OCI-LY7 (cell line): ENCODE measurements around the gene ZFYVE9. TPM values are rescaled to one million over a fixed set of nuclear protein-coding genes. Genes with fewer than 3 reads are reported as not detected.

ENCODE experiments used
- BruUV-seq: library from RNA; stranded (reverse); fragments of 400-500 nt; replicated peaks from 2 replicates; lab custom pipeline; 2021; lab: Mats Ljungman, UMichigan
- CTCF ChIA-PET: fragments of 300-600 bp; sonication (Branson Sonifier 250); formaldehyde crosslinking; loops from one replicate; lab custom pipeline; 2022; ENCODE audit warnings: antibody characterized with exemption; ENCODE audit not compliant: unreplicated experiment; lab: Charles Lee
- POLR2A ChIA-PET: fragments of 300-600 bp; sonication (Branson Sonifier 250); formaldehyde crosslinking; loops from one replicate; lab custom pipeline; 2022; ENCODE audit warnings: antibody characterized with exemption; lab: Charles Lee
- DNase-seq: peaks from one replicate; pipeline ENCODE4 v3.0.0-alpha.2; 2015; ENCODE audit warnings: low spot score
- H2AFZ ChIP-seq: fragments of 200-600 bp; sonication (generic), shearing (Covaris generic); 2 replicates; pipeline ENCODE4 v1.6.1; 2014; ENCODE audit warnings: mild to moderate bottlenecking, antibody characterized with exemption, low read length, moderate library complexity
- H3K27ac ChIP-seq: fragments of 200-600 bp; sonication (generic); 2 replicates; pipeline ENCODE4 v1.5.1; 2014; ENCODE audit warnings: mixed run types, low read depth, mild to moderate bottlenecking, moderate library complexity, low read length, inconsistent platforms; ENCODE audit not compliant: poor library complexity, severe bottlenecking
- H3K36me3 ChIP-seq: fragments of 200-600 bp; sonication (generic); 2 replicates; pipeline ENCODE4 v1.6.1; 2014; ENCODE audit warnings: mild to moderate bottlenecking, antibody characterized with exemption, low read length, moderate library complexity, mixed read lengths; ENCODE audit not compliant: insufficient read depth
- H3K4me1 ChIP-seq: fragments of 200-600 bp; sonication (generic); 2 replicates; pipeline ENCODE4 v1.5.1; 2014; ENCODE audit warnings: mild to moderate bottlenecking, low read length; ENCODE audit not compliant: insufficient read depth, poor library complexity, severe bottlenecking
- H3K4me2 ChIP-seq: fragments of 200-600 bp; sonication (generic); 2 replicates; pipeline ENCODE4 v1.6.1; 2014; ENCODE audit warnings: mild to moderate bottlenecking, low read length
- H3K4me3 ChIP-seq: fragments of 200-600 bp; sonication (generic); 2 replicates; pipeline ENCODE4 v1.5.1; 2014; ENCODE audit warnings: mild to moderate bottlenecking, low read depth, low read length; ENCODE audit not compliant: poor library complexity, severe bottlenecking
- H3K79me2 ChIP-seq: fragments of 200-600 bp; sonication (generic); 2 replicates; pipeline ENCODE4 v1.6.1; 2016; ENCODE audit warnings: low read depth, mild to moderate bottlenecking, low read length, moderate library complexity, mixed read lengths; ENCODE audit not compliant: insufficient read depth
- H3K9me2 ChIP-seq: fragments of 200-600 bp; sonication (generic); 2 replicates; pipeline ENCODE4 v1.6.1; 2016; ENCODE audit warnings: mild to moderate bottlenecking, low read length, mixed read lengths; ENCODE audit not compliant: insufficient read depth
- H3K9me3 ChIP-seq: fragments of 200-600 bp; sonication (generic); 2 replicates; pipeline ENCODE4 v1.6.1; 2014; ENCODE audit warnings: mild to moderate bottlenecking, mixed run types, low read length, mixed read lengths
- H4K20me1 ChIP-seq: fragments of 200-600 bp; sonication (generic); 2 replicates; pipeline ENCODE4 v1.6.1; 2014; ENCODE audit warnings: mild to moderate bottlenecking, antibody characterized with exemption, low read length, moderate library complexity, mixed read lengths; ENCODE audit not compliant: insufficient read depth
- CTCF ChIP-seq: fragments of 200-600 bp; sonication (generic); conservative IDR thresholded peaks from 2 replicates; pipeline ENCODE4 v1.5.1; 2014; ENCODE audit warnings: mild to moderate bottlenecking, antibody characterized with exemption, low read length, moderate library complexity, mixed read lengths
- EZH2phosphoT487 ChIP-seq: fragments of 200-600 bp; sonication (generic); IDR thresholded peaks from 2 replicates; pipeline ENCODE4 v1.6.1; 2018; ENCODE audit warnings: low read depth, borderline replicate concordance, mild to moderate bottlenecking, mixed run types, antibody characterized with exemption, low read length, moderate library complexity, mixed read lengths
- intact Hi-C: fragments of 100-400 bp; cut with micrococcal nuclease; formaldehyde crosslinking; loops from one replicate; pipeline ENCODE4 v1.10.0; 2022; ENCODE audit not compliant: unreplicated experiment
- total RNA-seq, 2 experiments: library from RNA; depleted of rRNA in 1 of 2; stranded (reverse); fragments of >200 nt in 1 of 2; shearing (Covaris generic) in 1 of 2; gene quantifications; 2 replicates each; pipeline ENCODE4 v1.2.3, GENCODE V29; 2014 to 2022

Gene ZFYVE9
- total RNA-seq, 2 experiments from 2014 or later = 3.7 to 5.6 TPM

GRCh38 chr1:52281518-52281917 is 139.6 kb downstream of the ZFYVE9 start:
- ChIA-PET CTCF (no interaction called here), POLR2A (no interaction called here)

GRCh38 chr1:52288286-52288685 is 146.4 kb downstream of the ZFYVE9 start:
- no TSS peak for BruUV-seq
- H3K79me2 ChIP-seq = no peaks in the 10 kb centered on the region
- no peak overlapping the region for H3K27ac ChIP-seq
- CTCF ChIA-PET = no interaction called here
- H4K20me1 ChIP-seq = no peaks in the 10 kb centered on the region
- TF ChIP-seq CTCF = no peak
- intact Hi-C loops = no loop called here
- H3K9me3 ChIP-seq = no peaks in the 10 kb centered on the region
- no peaks in the 10 kb centered on the region for H3K9me2 ChIP-seq
- no peaks in the 10 kb centered on the region for H3K4me1 ChIP-seq
- no peak for DNase-seq
- no peak overlapping the region for H2AFZ ChIP-seq
- no peak overlapping the region for H3K4me2 ChIP-seq
- H3K36me3 ChIP-seq = no peaks in the 10 kb centered on the region
- POLR2A ChIA-PET = interaction anchor here (0.5 to 0.6 kb wide), 2 partner anchors 277 to 378 kb away, joined by 3 read pairs; no protein-coding TSS in a partner anchor
- no peak overlapping the region for H3K4me3 ChIP-seq

More at GRCh38 chr1:52281518-52281917, 139.6 kb downstream of the ZFYVE9 start:
- DNase-seq = no peak
- intact Hi-C loops = no loop called here
- H4K20me1 ChIP-seq = no peaks in the 10 kb centered on the region
- no peak overlapping the region for H3K27ac ChIP-seq
- no TSS peak for BruUV-seq
- no peak for TF ChIP-seq EZH2phosphoT487
- TF ChIP-seq CTCF = no peak
- no peak overlapping the region for H2AFZ ChIP-seq
- no peak overlapping the region for H3K4me3 ChIP-seq
- H3K9me2 ChIP-seq = no peaks in the 10 kb centered on the region
- H3K4me1 ChIP-seq = no peaks in the 10 kb centered on the region
- no peaks in the 10 kb centered on the region for H3K79me2 ChIP-seq
- no peaks in the 10 kb centered on the region for H3K9me3 ChIP-seq
- no peak overlapping the region for H3K4me2 ChIP-seq
- no peaks in the 10 kb centered on the region for H3K36me3 ChIP-seq

GRCh38 chr1:52294580-52294979 is 152.7 kb downstream of the ZFYVE9 start:
- Histone ChIP-seq H3K9me3 (no peaks in the 10 kb centered on the region), H3K4me2 (no peak overlapping the region), H4K20me1 (no peaks in the 10 kb centered on the region), H3K9me2 (no peaks in the 10 kb centered on the region), H3K79me2 (no peaks in the 10 kb centered on the region), H3K27ac (no peak overlapping the region), H2AFZ (no peak overlapping the region), H3K4me1 (no peaks in the 10 kb centered on the region), H3K36me3 (no peaks in the 10 kb centered on the region), H3K4me3 (no peak overlapping the region)
- no peak for DNase-seq
- POLR2A ChIA-PET = no interaction called here
- CTCF ChIA-PET = no interaction called here
- no TSS peak for BruUV-seq
- intact Hi-C loops = no loop called here
- TF ChIP-seq CTCF (no peak), EZH2phosphoT487 (no peak)
